ENCODE results near the gene EID3. TPM values are rescaled to one million over a fixed set of nuclear protein-coding genes. Genes with fewer than 3 reads are reported as not detected.

The EID3 gene
- total and polyA plus RNA-seq, 2 of the 8 experiments (the other 6 are each of a cell fraction or from before 2014, with no cell fraction given): 1.2 to 2.8 TPM

- Histone ChIP-seq H4K8ac (ENCODE audit: extremely low read depth, insufficient read depth, low read length) (no peak overlapping the region), H3K18ac (ENCODE audit: extremely low read depth, low read length) (no peak overlapping the region), H2BK20ac (ENCODE audit: low read length) (no peak overlapping the region), H3K79me1 (ENCODE audit: low read depth, low read length) (no peaks in the 10 kb centered on the region), H3K9me3 (ENCODE audit: insufficient read depth in 2 of 2, low read depth in 1 of 2, low read length in 1 of 2) (no peaks in the 10 kb centered on the region), H3K56ac (replicated peaks; ENCODE audit: insufficient read length, low read depth, low read length) (no peak overlapping the region), H3K36me3 (ENCODE audit: control insufficient read depth in 2 of 4, insufficient read depth in 4 of 4, low read length in 3 of 4) (peaks cover 7 to 70% (median 40%) of the 10 kb centered on the region in 4 experiments; a peak in 7 of 8 replicates), H4K91ac (replicated peaks; ENCODE audit: insufficient read length, low read length) (no peak overlapping the region), H3K23ac (ENCODE audit: insufficient read length) (no peak overlapping the region), H3K27ac (ENCODE audit: low read depth, low read length) (no peak overlapping the region), H2AK5ac (ENCODE audit: low read depth, low read length) (no peak overlapping the region), H2BK12ac (ENCODE audit: low read depth, low read length) (no peak overlapping the region), H3K79me2 (ENCODE audit: control insufficient read depth in 1 of 2, insufficient read depth in 2 of 2, low read length in 2 of 2) (no peaks in the 10 kb centered on the region), H3K4me1 (replicated peaks in 1 of 4; ENCODE audit: control insufficient read depth in 3 of 4, insufficient read depth in 4 of 4, low read length in 3 of 4) (no peaks in the 10 kb centered on the region), H3K23me2 (ENCODE audit: low read depth, low read length) (no peaks in the 10 kb centered on the region), H2BK15ac (ENCODE audit: low read length) (no peak overlapping the region), H3K14ac (ENCODE audit: insufficient read length) (no peak overlapping the region), H4K20me1 (replicated peaks in 1 of 2; ENCODE audit: control insufficient read depth in 1 of 2, insufficient read depth in 2 of 2, low read length in 2 of 2) (peaks cover 0 to 2% of the 10 kb centered on the region in 2 experiments), H2AFZ (ENCODE audit: low read length) (no peak overlapping the region), H3K4me3 (ENCODE audit: extremely low read depth in 1 of 4, insufficient read depth in 2 of 4, low read depth in 3 of 4, low read length in 4 of 4) (no peak overlapping the region), H2BK120ac (replicated peaks; ENCODE audit: low read depth, low read length) (no peak overlapping the region), H3K4ac (replicated peaks; ENCODE audit: insufficient read length, low read depth, low read length) (no peak overlapping the region), H3K9ac (replicated peaks in 1 of 4; ENCODE audit: extremely low read depth in 1 of 4, low read depth in 3 of 4, low read length in 3 of 4) (no peak overlapping the region), H4K5ac (ENCODE audit: insufficient read length, low read depth, low read length) (no peak overlapping the region), H3K4me2 (ENCODE audit: insufficient read depth in 1 of 2, low read depth in 2 of 2, low read length in 2 of 2) (no peak overlapping the region), H2BK5ac (ENCODE audit: low read depth, low read length) (no peak overlapping the region), H3K27me3 (replicated peaks in 1 of 4; ENCODE audit: control insufficient read depth in 3 of 4, extremely low read depth in 1 of 4, insufficient read depth in 3 of 4, low read length in 3 of 4) (no peaks in the 10 kb centered on the region)
- DNase-seq (ENCODE audit: low read depth in 1 of 2, low spot score in 2 of 2) (no peak), FAIRE-seq (no peak)
- TF ChIP-seq RBBP5 (IDR thresholded peaks at IDR 0.05; ENCODE audit: borderline replicate concordance, low read depth, low read length) (no peak), NANOG (IDR thresholded peaks at IDR 0.05; ENCODE audit: insufficient read depth, low read depth, low read length, poor library complexity, severe bottlenecking) (no peak), MAFK (IDR thresholded peaks at IDR 0.05; ENCODE audit: low read depth, low read length) (no peak), KDM4A (IDR thresholded peaks at IDR 0.05; ENCODE audit: low read depth, low read length, severe bottlenecking) (no peak), CTCF (IDR thresholded peaks at IDR 0.05; ENCODE audit: control extremely low read depth in 1 of 3, insufficient read depth in 1 of 3, low read depth in 1 of 3, low read length in 3 of 3) (no peak), RXRA (IDR thresholded peaks at IDR 0.05; ENCODE audit: insufficient read depth, low read depth, low read length) (no peak)
- ChIA-PET CTCF (ENCODE audit: partially characterized antibody) (interaction anchor here (0.8 to 2.9 kb wide), 6 partner anchors 10 to 124 kb away, joined by 3 to 16 read pairs (median 5); partner anchors contain the start of gene TXNRD1), POLR2A (ENCODE audit: partially characterized antibody) (interaction anchor here (0.8 to 1.6 kb wide), 3 partner anchors 11 to 33 kb away, joined by 3 to 5 read pairs (median 3); no protein-coding TSS in a partner anchor)
- 90% methylated on average over 3 of the region's 3 CpGs; no CpG with 5 or more reads in 1 of the 2 experiments for WGBS, 2 experiments (ENCODE audit: extremely low coverage in 1 of 2, insufficient coverage in 1 of 2, insufficient read length in 1 of 2, insufficient replicate concordance in 2 of 2, low coverage in 1 of 2, low lambda C conversion rate in 2 of 2, missing lambda C conversion rate in 1 of 2)
Measured at GRCh38 chr12:104339663-104340062, 36.1 kb downstream of the EID3 start.
